Measurements from ENCODE around the gene NXPE4. TPM values are rescaled to one million over a fixed set of nuclear protein-coding genes. Genes with fewer than 3 reads are reported as not detected.
"Not testable (repeated sequence)": the region's sequence is repeated elsewhere in the genome, so short reads cannot be mapped to it uniquely, and the experiment has no call there.

The NXPE4 gene
- total and polyA plus RNA-seq, 12 donors, result not detected

DNA sequence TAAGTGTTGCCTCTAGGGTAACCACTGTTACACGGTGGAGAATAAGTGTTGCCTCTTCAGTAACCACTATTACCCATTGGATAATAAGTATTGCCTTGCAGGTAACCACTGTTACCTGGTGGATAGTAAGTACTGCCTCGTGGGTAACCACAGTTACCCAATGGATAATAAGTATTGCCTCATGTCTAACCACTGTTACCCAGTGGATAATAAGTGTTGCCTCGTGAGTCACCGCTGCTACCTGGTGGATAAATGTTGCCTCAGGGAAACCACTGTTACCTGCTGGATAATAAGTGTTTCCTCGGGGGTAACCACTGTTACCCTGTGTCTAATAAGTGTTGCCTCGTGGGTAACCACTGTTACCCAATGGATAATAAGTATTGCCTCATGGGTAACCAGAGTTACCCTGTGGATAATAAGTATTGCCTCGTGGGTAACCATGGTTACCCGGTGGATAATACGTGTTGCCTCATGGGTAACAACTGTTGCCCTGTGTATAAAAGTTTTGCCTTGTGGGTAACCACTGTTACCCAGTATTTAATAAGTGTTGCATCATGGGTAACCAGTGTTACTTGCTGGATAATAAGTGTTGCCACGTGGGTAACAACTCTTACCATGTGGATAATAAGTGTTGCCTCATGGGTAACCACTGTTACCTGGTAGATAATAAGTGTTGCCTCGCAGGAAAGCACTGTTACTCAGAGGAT is 12.3 kb upstream of the NXPE4 start:
- Histone ChIP-seq H3K27me3 (no peaks in the 10 kb centered on the region), H3K4me1 (no peaks in the 10 kb centered on the region), H3K9me3 (peaks cover 0 to 96% (median 0%) of the 10 kb centered on the region in 11 donors), H3K27ac (no peak overlapping the region), H3K36me3 (no peaks in the 10 kb centered on the region), H3K4me3 (no peak overlapping the region)
- no peak for DNase-seq
- intact Hi-C loops (cut with DNase I), result loop anchor here in 1 of 10 donors (10.0 kb wide), 1 partner anchor 263 kb away; no protein-coding TSS in a partner anchor
- no peak for ATAC-seq
- TF ChIP-seq, protein P1, sequence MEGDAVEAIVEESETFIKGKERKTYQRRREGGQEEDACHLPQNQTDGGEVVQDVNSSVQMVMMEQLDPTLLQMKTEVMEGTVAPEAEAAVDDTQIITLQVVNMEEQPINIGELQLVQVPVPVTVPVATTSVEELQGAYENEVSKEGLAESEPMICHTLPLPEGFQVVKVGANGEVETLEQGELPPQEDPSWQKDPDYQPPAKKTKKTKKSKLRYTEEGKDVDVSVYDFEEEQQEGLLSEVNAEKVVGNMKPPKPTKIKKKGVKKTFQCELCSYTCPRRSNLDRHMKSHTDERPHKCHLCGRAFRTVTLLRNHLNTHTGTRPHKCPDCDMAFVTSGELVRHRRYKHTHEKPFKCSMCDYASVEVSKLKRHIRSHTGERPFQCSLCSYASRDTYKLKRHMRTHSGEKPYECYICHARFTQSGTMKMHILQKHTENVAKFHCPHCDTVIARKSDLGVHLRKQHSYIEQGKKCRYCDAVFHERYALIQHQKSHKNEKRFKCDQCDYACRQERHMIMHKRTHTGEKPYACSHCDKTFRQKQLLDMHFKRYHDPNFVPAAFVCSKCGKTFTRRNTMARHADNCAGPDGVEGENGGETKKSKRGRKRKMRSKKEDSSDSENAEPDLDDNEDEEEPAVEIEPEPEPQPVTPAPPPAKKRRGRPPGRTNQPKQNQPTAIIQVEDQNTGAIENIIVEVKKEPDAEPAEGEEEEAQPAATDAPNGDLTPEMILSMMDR (IDR thresholded peaks at IDR 0.05), result no peak
- WGBS, 2 donors, result 88 to 91% methylated on average over 11 of the region's 11 CpGs

DNA sequence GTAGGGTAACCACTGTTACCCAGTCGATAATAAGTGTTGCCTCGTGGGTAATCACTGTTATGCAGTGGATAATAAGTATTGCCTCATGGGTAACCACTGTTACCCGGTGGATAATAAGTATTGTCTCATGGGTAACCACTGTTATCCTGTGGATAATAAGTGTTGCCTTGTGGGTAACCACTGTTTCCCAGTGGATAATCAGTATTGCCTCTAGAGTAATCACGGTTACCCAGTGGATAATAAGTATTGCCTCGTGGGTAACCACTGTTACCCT is 11.2 kb upstream of the NXPE4 start:
- 89 to 90% methylated on average over 5 of the region's 5 CpGs for WGBS, 2 donors
- intact Hi-C loops (cut with DNase I), result loop anchor here in 1 of 10 donors (10.0 kb wide), 1 partner anchor 262 kb away; no protein-coding TSS in a partner anchor
- H3K27me3 ChIP-seq, H3K4me3 ChIP-seq, H3K4me1 ChIP-seq, ATAC-seq, DNase-seq, H3K27ac ChIP-seq, H3K36me3 ChIP-seq: not testable (repeated sequence)
- H3K9me3 ChIP-seq, result peaks cover 0 to 85% (median 0%) of the 10 kb centered on the region in 11 donors

DNA sequence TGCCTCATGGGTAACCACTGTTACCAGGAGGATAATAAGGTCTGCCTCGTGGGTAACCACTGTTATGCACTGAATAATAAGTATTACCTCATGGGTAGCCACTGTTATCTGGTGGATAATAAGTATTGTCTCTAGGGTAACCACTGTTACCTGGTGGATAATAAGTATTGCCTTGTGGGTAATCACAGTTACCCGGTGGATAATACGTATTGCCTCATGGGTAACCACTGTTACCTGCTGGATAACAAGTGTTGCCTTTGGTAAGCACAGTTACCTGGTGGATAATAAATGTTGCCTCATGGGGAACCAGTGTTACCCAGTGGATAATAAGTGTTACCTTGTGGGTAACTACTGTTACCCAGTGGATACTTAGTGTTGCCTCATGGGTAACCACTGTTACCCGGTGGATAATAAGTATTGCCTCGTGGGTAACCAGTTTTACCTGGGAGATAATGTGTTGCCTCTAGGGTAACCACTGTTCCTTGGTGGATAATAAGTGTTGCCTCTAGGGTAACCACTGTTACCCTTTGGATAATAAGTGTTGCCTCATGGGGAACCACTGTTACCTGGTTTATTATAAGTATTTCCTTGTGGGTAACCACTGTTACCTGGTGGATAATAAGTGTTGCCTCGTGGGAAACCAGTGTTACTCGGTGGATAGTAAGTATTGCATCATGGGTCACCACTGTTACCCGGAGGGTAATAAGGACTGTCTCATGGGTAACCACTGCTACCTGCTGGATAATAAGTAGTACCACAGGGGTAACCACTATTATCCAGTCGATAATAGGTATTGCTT is 10.6 kb upstream of the NXPE4 start:
- Histone ChIP-seq H3K36me3 (no peaks in the 10 kb centered on the region), H3K27me3 (no peaks in the 10 kb centered on the region), H3K27ac (no peak overlapping the region), H3K9me3 (peaks cover 0 to 79% (median 0%) of the 10 kb centered on the region in 11 donors), H3K4me1 (no peaks in the 10 kb centered on the region), H3K4me3 (no peak overlapping the region)
- DNase-seq (no peak), ATAC-seq (no peak)
- TF ChIP-seq, protein P1 (IDR thresholded peaks at IDR 0.05), result no peak
- intact Hi-C loops (cut with DNase I), result loop anchor here in 1 of 10 donors (10.0 kb wide), 1 partner anchor 261 kb away; no protein-coding TSS in a partner anchor
- 90 to 92% methylated on average over 9 of the region's 9 CpGs for WGBS, 2 donors

DNA sequence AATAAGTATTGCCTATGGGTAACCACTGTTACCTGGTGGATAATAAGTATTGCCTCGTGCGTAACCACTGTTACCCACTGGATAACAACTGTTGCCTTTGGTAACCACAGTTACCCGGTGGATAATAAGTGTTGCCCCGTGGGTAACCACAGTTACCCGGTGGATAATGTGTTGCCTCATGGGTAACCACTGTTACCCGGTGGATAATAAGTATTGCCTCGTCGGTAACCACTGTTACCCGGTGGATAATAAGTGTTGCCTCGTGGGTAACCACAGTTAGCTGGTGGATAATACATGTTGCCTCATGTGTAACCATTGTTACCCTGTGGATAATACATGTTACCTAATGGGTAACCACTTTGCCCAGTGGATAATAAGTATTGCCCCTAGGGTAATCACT is 9.8 kb upstream of the NXPE4 start:
- 89 to 94% methylated on average over 10 of the region's 10 CpGs for WGBS, 2 donors
- no peak overlapping the region for H3K4me3 ChIP-seq
- H3K27ac ChIP-seq, result no peak overlapping the region
- H3K9me3 ChIP-seq, result peaks cover 0 to 71% (median 0%) of the 10 kb centered on the region in 11 donors
- no peak for DNase-seq
- no peaks in the 10 kb centered on the region for H3K27me3 ChIP-seq
- intact Hi-C loops (cut with DNase I), result loop anchor here in 1 of 10 donors (10.0 kb wide), 1 partner anchor 261 kb away; no protein-coding TSS in a partner anchor
- TF ChIP-seq, protein P1 (IDR thresholded peaks at IDR 0.05), result no peak
- no peaks in the 10 kb centered on the region for H3K36me3 ChIP-seq
- ATAC-seq, result no peak
- no peaks in the 10 kb centered on the region for H3K4me1 ChIP-seq
